Activated naive CD4-positive, alpha-beta T cell treated with anti-CD3 and anti-CD28 coated beads, Interleukin-2, amount 10 ng/mL, durations not matched to agents 7 days and 5 days (primary cell): ENCODE results near the gene STK38L.
A peak's percentile ranks its signal among the peaks of the same experiment; 100 is the strongest.

Experiments
- CTCF ChIA-PET: fragments of 350-600 bp; sonication (Branson Sonifier 250); formaldehyde crosslinking; loops from one replicate; lab custom pipeline; 2021; ENCODE audit warnings: antibody characterized with exemption; lab: Charles Lee
- DNase-seq: peaks from one replicate; pipeline ENCODE4 v3.0.0-alpha.2; 2020
- H3K27ac Mint-ChIP-seq: one replicate; pipeline ENCODE4 v1.8.0; 2021; ENCODE audit warnings: mild to moderate bottlenecking, moderate library complexity, mixed read lengths
- H3K27me3 Mint-ChIP-seq: one replicate; pipeline ENCODE4 v1.8.0; 2021; ENCODE audit warnings: mild to moderate bottlenecking, mixed read lengths
- H3K36me3 Mint-ChIP-seq: one replicate; pipeline ENCODE4 v1.8.0; 2021; ENCODE audit warnings: mixed read lengths
- H3K4me1 Mint-ChIP-seq: one replicate; pipeline ENCODE4 v1.8.0; 2021; ENCODE audit warnings: mixed read lengths
- H3K4me3 Mint-ChIP-seq: one replicate; pipeline ENCODE4 v1.8.0; 2021; ENCODE audit warnings: mild to moderate bottlenecking, moderate library complexity, mixed read lengths
- H3K9me3 Mint-ChIP-seq: one replicate; pipeline ENCODE4 v1.8.0; 2021; ENCODE audit warnings: mixed read lengths

Gene STK38L

GRCh38 chr12:27297566-27297965, 53.5 kb downstream of the STK38L start:
- H3K27ac Mint-ChIP-seq = no peak overlapping the region
- no peaks in the 10 kb centered on the region for H3K4me1 Mint-ChIP-seq
- no peaks in the 10 kb centered on the region for H3K9me3 Mint-ChIP-seq
- peaks cover 11% of the 10 kb centered on the region for H3K36me3 Mint-ChIP-seq
- no peak overlapping the region for H3K4me3 Mint-ChIP-seq
- CTCF ChIA-PET = interaction anchor here (0.6 to 2.6 kb wide), 3 partner anchors 9 to 241 kb away, joined by 3 to 17 read pairs (median 4); no protein-coding TSS in a partner anchor
- no peaks in the 10 kb centered on the region for H3K27me3 Mint-ChIP-seq
- DNase-seq = no peak

- no peak for DNase-seq
- Mint-ChIP-seq H3K27ac (no peak overlapping the region), H3K36me3 (peaks cover 11% of the 10 kb centered on the region), H3K27me3 (no peaks in the 10 kb centered on the region), H3K4me3 (no peak overlapping the region), H3K9me3 (no peaks in the 10 kb centered on the region), H3K4me1 (no peaks in the 10 kb centered on the region)
- CTCF ChIA-PET = no interaction called here
Observed at GRCh38 chr12:27299102-27299501, 55.0 kb downstream of the STK38L start.

DNA sequence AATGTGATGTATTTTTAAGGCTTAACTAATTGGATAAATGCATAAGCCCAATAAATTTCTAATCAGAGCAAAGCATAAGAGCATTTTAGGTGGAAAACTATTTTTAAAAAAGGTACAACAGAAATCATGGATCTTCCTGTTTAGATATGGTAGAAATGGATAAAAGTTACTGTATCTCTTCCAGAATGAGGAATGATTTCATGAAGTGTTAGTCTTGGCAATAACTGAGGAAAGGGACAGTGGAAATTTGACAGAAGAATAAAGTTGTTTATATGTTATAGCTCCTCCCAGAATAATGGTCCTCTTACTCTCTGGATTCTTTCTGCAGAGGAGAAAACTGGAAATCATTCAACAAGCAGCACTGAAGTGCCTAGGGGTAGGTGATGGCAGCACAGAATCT, 56.1 kb downstream of the STK38L start:
- CTCF ChIA-PET = no interaction called here
- Mint-ChIP-seq H3K36me3 (peaks cover 11% of the 10 kb centered on the region), H3K4me1 (no peaks in the 10 kb centered on the region), H3K27me3 (no peaks in the 10 kb centered on the region), H3K4me3 (no peak overlapping the region), H3K27ac (no peak overlapping the region), H3K9me3 (no peaks in the 10 kb centered on the region)
- no peak for DNase-seq

DNA sequence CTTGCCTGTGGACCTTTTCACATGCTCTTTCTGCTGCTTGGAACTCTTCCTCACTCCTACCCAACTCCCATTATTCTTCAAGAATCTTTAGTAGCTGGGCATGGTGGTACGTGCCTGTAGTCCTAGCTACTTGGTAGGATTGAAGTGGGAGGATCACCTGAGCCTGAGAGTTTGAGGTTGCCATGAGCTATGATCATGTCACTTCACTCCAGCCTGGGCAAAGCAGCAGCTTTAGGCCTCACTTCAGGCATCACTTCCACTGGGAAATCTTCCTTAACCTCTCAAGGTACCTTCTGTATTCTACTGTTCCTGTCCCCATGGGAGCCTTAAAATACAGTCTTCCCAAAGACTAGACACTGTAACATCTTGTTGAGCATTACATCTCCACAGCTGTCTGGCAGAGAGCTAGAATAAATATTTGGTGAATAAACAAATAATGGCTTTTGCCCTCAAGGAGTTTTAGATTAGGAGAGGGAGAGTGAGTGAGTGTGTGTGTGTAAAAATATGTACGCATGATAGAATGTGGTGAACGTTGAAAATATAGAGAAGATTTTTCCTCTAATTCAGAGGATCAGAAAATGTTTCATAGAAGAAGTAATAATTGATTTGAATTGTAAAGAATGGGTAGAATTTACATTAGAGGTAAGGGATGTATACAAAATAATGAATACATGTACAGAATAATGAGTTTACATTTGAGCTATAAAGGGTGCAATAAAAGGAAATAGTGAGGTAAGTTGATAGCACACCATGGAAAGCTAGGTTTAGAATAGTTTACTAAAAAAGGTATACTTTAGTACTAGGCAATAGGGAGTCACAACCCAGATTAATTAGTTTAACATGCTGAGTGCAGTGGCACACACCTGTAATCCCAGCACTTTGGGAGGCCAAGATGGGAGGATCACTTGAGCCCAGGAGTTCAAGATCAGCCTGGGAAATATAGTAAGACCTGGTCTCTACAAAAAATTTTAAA, 59.3 kb downstream of the STK38L start:
- H3K4me3 Mint-ChIP-seq = no peak overlapping the region
- CTCF ChIA-PET = interaction anchor here (0.8 to 7.6 kb wide), 6 partner anchors 159 to 288 kb away, joined by 3 to 105 read pairs (median 4); partner anchors contain the start of genes MED21 and TM7SF3

GRCh38 chr12:27304856-27305255, 60.8 kb downstream of the STK38L start:
- no peaks in the 10 kb centered on the region for H3K27me3 Mint-ChIP-seq
- DNase-seq = no peak
- H3K4me3 Mint-ChIP-seq = no peak overlapping the region
- CTCF ChIA-PET = interaction anchor here (0.6 to 7.6 kb wide), 18 partner anchors 19 to 450 kb away, joined by 3 to 105 read pairs (median 5); partner anchors contain the start of genes BMAL2, MED21 and TM7SF3
- no peaks in the 10 kb centered on the region for H3K9me3 Mint-ChIP-seq
- peaks cover 12% of the 10 kb centered on the region for H3K4me1 Mint-ChIP-seq
- peaks cover 6% of the 10 kb centered on the region for H3K36me3 Mint-ChIP-seq
- H3K27ac Mint-ChIP-seq = no peak overlapping the region

More for the DNA sequence above, 59.3 kb downstream of the STK38L start:
- peaks cover 9% of the 10 kb centered on the region for H3K36me3 Mint-ChIP-seq
- H3K9me3 Mint-ChIP-seq = no peaks in the 10 kb centered on the region
- no peaks in the 10 kb centered on the region for H3K27me3 Mint-ChIP-seq
- no peak overlapping the region for H3K27ac Mint-ChIP-seq
- H3K4me1 Mint-ChIP-seq = peaks cover 2% of the 10 kb centered on the region
- DNase-seq = no peak

GRCh38 chr12:27305673-27306456, 61.8 kb downstream of the STK38L start:
- Mint-ChIP-seq H3K9me3 (no peaks in the 10 kb centered on the region), H3K27ac (peak overlapping the region; percentile 55), H3K27me3 (no peaks in the 10 kb centered on the region), H3K4me1 (peaks cover 12% of the 10 kb centered on the region), H3K4me3 (no peak overlapping the region), H3K36me3 (peaks cover 9% of the 10 kb centered on the region)
- CTCF ChIA-PET = interaction anchor here (0.7 to 7.6 kb wide), 44 partner anchors 9 to 893 kb away, joined by 3 to 105 read pairs (median 4); partner anchors contain the start of genes BMAL2, MED21, STK38L and TM7SF3
- no peak for DNase-seq

- DNase-seq = no peak
- Mint-ChIP-seq H3K9me3 (no peaks in the 10 kb centered on the region), H3K4me3 (no peak overlapping the region), H3K4me1 (peaks cover 12% of the 10 kb centered on the region), H3K36me3 (peaks cover 9% of the 10 kb centered on the region), H3K27me3 (no peaks in the 10 kb centered on the region), H3K27ac (no peak overlapping the region)
- CTCF ChIA-PET = interaction anchor here (0.6 to 7.6 kb wide), 8 partner anchors 35 to 423 kb away, joined by 3 to 105 read pairs (median 4); partner anchors contain the start of gene TM7SF3
Observed at GRCh38 chr12:27309293-27309994, 65.4 kb downstream of the STK38L start.

DNA sequence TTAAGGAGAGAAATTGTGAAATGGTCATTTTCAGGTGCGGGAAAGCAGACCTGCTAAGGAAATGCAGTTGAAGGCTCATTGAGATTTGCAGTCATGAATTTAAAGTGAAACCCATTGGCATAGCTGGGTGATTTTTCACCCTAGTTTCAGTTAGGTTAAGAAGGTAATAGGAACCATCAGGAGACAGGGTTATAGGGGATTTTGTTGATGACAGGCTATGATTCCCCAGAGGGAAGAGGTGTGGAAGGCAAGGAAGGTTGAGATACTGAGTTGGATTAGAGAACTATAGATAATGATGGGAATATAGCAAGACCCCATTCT, 65.9 kb downstream of the STK38L start:
- peaks cover 12% of the 10 kb centered on the region for H3K4me1 Mint-ChIP-seq
- no peak overlapping the region for H3K27ac Mint-ChIP-seq
- H3K36me3 Mint-ChIP-seq = peaks cover 9% of the 10 kb centered on the region
- no peak for DNase-seq
- no peak overlapping the region for H3K4me3 Mint-ChIP-seq
- no peaks in the 10 kb centered on the region for H3K27me3 Mint-ChIP-seq
- H3K9me3 Mint-ChIP-seq = no peaks in the 10 kb centered on the region
- CTCF ChIA-PET = interaction anchor here (1.3 kb wide), 1 partner anchor 298 kb away, joined by 3 read pairs; no protein-coding TSS in a partner anchor

- Mint-ChIP-seq H3K27me3 (no peaks in the 10 kb centered on the region), H3K4me1 (no peaks in the 10 kb centered on the region), H3K27ac (no peak overlapping the region), H3K9me3 (no peaks in the 10 kb centered on the region), H3K4me3 (no peak overlapping the region), H3K36me3 (peaks cover 8% of the 10 kb centered on the region)
- DNase-seq = no peak
- CTCF ChIA-PET = interaction anchor here (0.9 kb wide), 1 partner anchor 11 kb away, joined by 3 read pairs; no protein-coding TSS in a partner anchor
Observed at GRCh38 chr12:27316947-27317346, 72.9 kb downstream of the STK38L start.

DNA sequence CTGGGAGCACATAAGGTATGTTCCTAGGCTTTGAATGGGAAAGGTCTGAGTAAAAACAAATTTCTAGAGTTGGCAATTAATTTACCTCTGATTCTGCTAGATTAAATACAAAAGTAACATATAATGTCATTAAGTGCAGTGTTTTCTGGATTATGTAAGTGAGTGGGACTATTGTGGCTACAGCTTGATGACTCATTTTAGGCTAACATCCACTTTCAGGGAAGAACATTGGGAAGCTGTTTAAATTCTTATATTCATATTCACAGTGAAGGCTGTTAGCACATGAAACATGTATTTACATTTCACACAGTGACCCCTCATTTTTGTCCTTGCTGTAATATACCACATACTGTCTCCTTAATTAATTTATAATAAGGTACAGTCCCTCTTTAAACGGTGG, 75.3 kb downstream of the STK38L start:
- H3K27ac Mint-ChIP-seq = no peak overlapping the region
- no peak overlapping the region for H3K4me3 Mint-ChIP-seq
- CTCF ChIA-PET = no interaction called here
- no peaks in the 10 kb centered on the region for H3K4me1 Mint-ChIP-seq
- DNase-seq = no peak
- peaks cover 11% of the 10 kb centered on the region for H3K36me3 Mint-ChIP-seq
- H3K27me3 Mint-ChIP-seq = no peaks in the 10 kb centered on the region
- H3K9me3 Mint-ChIP-seq = no peaks in the 10 kb centered on the region

GRCh38 chr12:27319848-27320247, 75.8 kb downstream of the STK38L start:
- CTCF ChIA-PET = interaction anchor here (1.0 kb wide), 1 partner anchor 13 kb away, joined by 3 read pairs; no protein-coding TSS in a partner anchor
- Mint-ChIP-seq H3K27me3 (no peaks in the 10 kb centered on the region), H3K9me3 (no peaks in the 10 kb centered on the region), H3K4me1 (no peaks in the 10 kb centered on the region), H3K4me3 (no peak overlapping the region), H3K36me3 (peaks cover 11% of the 10 kb centered on the region), H3K27ac (no peak overlapping the region)
- DNase-seq = no peak

DNA sequence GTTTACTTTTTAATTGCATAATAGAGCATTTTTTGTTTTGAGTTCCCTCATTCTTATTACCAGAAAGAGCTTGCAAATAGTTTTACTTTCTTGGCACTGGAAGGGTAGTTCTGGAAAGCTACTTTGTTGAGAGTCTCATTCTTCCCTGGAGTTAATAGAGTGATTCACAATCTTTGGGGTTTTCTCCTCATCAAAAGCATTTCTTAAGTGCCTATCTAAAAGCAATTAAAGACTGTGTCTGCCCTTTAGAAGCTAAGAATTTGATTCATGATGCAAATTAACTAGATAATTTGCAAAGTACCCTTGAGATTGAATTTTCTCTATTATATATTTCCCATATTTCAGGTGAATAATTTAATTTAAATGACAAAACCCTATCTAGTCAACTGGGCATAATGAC, 80.4 kb downstream of the STK38L start:
- H3K4me1 Mint-ChIP-seq = no peaks in the 10 kb centered on the region
- no peak for DNase-seq
- H3K27ac Mint-ChIP-seq = no peak overlapping the region
- no peaks in the 10 kb centered on the region for H3K27me3 Mint-ChIP-seq
- no peaks in the 10 kb centered on the region for H3K9me3 Mint-ChIP-seq
- CTCF ChIA-PET = interaction anchor here (1.0 to 1.4 kb wide), 2 partner anchors 18 to 20 kb away, joined by 3 read pairs; no protein-coding TSS in a partner anchor
- peaks cover 5% of the 10 kb centered on the region for H3K36me3 Mint-ChIP-seq
- no peak overlapping the region for H3K4me3 Mint-ChIP-seq

DNA sequence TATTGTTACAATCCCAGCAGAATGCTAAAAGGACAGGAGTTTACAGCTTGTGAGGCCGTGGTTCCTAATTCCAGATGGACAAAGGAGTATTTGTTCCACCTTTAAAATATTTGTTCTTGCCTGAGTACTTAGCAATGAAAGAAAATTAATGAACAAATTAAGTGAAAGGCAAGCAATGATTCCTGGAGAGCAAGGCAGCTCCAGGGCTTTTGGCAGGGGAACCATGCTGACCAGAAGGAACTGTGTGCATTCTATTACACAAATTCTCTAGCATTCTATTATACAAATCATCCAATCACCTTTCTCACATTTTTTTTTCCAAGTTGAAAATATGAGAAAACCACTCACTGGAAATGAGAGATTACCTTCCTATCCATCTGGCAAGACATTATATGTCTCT, 86.8 kb downstream of the STK38L start:
- Mint-ChIP-seq H3K27ac (peak overlapping the region; percentile 9), H3K36me3 (no peaks in the 10 kb centered on the region), H3K4me3 (no peak overlapping the region), H3K27me3 (peaks cover 19% of the 10 kb centered on the region), H3K9me3 (no peaks in the 10 kb centered on the region), H3K4me1 (peaks cover 33% of the 10 kb centered on the region)
- CTCF ChIA-PET = interaction anchor here (0.6 to 1.3 kb wide), 3 partner anchors 8 to 110 kb away, joined by 3 to 7 read pairs (median 3); no protein-coding TSS in a partner anchor
- no peak for DNase-seq
